Bronchial epithelial cell (primary cell): Measurements from ENCODE around the gene GABARAP. TPM values are rescaled to one million over a fixed set of nuclear protein-coding genes. Genes with fewer than 3 reads are reported as not detected.
"Not testable (repeated sequence)": the region's sequence is repeated elsewhere in the genome, so short reads cannot be mapped to it uniquely, and the experiment has no call there.

ENCODE experiments used
- DNase-seq: peaks from one replicate; pipeline ENCODE4 v3.0.0-alpha.2; 2010; ENCODE audit warnings: low read depth
- FAIRE-seq: peaks from 2 replicates; lab custom pipeline; 2011; peaks lifted over from hg19 to GRCh38; lab: Jason Lieb, UNC
- H3K27me3 ChIP-seq: 2 replicates; pipeline ENCODE4 v1.5.1; 2011; ENCODE audit warnings: low read length; ENCODE audit not compliant: control insufficient read depth, insufficient read depth
- H3K36me3 ChIP-seq: 2 replicates; pipeline ENCODE4 v1.5.1; 2011; ENCODE audit warnings: low read length; ENCODE audit not compliant: control insufficient read depth, insufficient read depth
- H3K4me3 ChIP-seq: 2 replicates; pipeline ENCODE4 v1.5.1; 2011; ENCODE audit warnings: mild to moderate bottlenecking, low read depth, low read length, control low read depth
- CTCF ChIP-seq: IDR thresholded peaks from 2 replicates; pipeline ENCODE4 v1.5.1; 2011; ENCODE audit warnings: mild to moderate bottlenecking, moderate library complexity, low read length, control low read depth, inconsistent platforms; ENCODE audit not compliant: insufficient read depth, severe bottlenecking
- total RNA-seq: library from RNA; depleted of rRNA; stranded (reverse); fragments of >200 nt; gene quantifications from 2 replicates; pipeline ENCODE4 v1.2.1, GENCODE V29; 2014

GABARAP gene
- total RNA-seq, 1 donor from 2014 or later: 50.8 TPM

DNA sequence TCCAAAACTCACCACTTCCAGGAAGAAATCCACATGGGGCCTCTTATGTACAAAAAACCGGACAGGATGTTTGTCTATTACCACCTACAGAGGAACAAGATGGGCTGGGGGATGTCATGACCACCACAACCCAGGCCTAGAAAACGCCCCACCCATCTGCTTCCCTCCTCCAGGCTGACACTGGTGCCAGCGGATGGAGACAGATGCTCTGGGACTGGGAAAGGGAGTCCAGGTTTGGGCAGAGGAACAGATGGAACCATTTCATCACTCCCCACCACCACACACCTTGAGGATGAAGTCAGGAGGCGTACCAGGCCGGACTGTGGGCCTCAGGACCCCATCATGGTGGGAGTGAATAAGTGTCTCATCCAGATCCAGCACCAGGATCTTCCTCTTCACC lies 4.5 kb upstream of the GABARAP start:
- FAIRE-seq: peak; percentile 43
- TF ChIP-seq CTCF: no peak
- DNase-seq: no peak
- no peaks in the 10 kb centered on the region for H3K27me3 ChIP-seq
- H3K4me3 ChIP-seq: no peak overlapping the region
- H3K36me3 ChIP-seq: peaks cover 6% of the 10 kb centered on the region

DNA sequence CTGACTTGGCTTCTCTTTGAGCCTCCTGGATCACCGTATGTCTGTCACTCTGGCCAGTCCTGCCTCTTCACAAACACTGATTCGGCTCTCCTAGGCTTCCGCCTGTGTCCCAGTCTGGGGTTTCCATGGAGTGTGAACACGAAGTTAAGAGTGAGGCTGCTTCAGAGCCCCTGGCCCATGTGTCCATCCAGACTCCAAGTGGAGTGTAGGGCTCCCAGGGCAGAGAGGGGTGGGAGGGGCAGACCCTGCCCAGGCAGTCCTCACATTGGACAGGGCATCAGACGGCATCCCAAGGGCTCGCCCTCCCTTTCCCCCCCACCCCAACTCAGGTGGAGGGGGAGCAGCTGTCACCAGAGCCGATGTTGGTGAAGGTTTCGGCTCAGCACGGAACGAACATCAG lies 1.6 kb upstream of the GABARAP start:
- peaks cover 15% of the 10 kb centered on the region for H3K36me3 ChIP-seq
- FAIRE-seq, DNase-seq, H3K27me3 ChIP-seq, H3K4me3 ChIP-seq: not testable (repeated sequence)

- peaks cover 15% of the 10 kb centered on the region for H3K36me3 ChIP-seq
- no peaks in the 10 kb centered on the region for H3K27me3 ChIP-seq
- H3K4me3 ChIP-seq: peak overlapping the region; percentile 80
- FAIRE-seq: no peak
- no peak for DNase-seq
- no peak for TF ChIP-seq CTCF
These were observed 1.1 kb upstream of the GABARAP start for GRCh38 chr17:7243453-7243729.

GRCh38 chr17:7242717-7243452 lies 636 bp upstream of the GABARAP start:
- H3K27me3 ChIP-seq: no peaks in the 10 kb centered on the region
- DNase-seq: peak; percentile 82

GRCh38 chr17:7241090-7241733 lies 1.0 kb downstream of the GABARAP start:
- Histone ChIP-seq H3K27me3 (no peaks in the 10 kb centered on the region), H3K36me3 (peaks cover 17% of the 10 kb centered on the region), H3K4me3 (peak overlapping the region; percentile 80)
- DNase-seq (no peak), FAIRE-seq (peak; percentile 75)
- no peak for TF ChIP-seq CTCF

More at GRCh38 chr17:7242717-7243452, 636 bp upstream of the GABARAP start:
- Histone ChIP-seq H3K4me3 (peak overlapping the region; percentile 80), H3K36me3 (peaks cover 15% of the 10 kb centered on the region)
- TF ChIP-seq CTCF: no peak
- FAIRE-seq: no peak

DNA sequence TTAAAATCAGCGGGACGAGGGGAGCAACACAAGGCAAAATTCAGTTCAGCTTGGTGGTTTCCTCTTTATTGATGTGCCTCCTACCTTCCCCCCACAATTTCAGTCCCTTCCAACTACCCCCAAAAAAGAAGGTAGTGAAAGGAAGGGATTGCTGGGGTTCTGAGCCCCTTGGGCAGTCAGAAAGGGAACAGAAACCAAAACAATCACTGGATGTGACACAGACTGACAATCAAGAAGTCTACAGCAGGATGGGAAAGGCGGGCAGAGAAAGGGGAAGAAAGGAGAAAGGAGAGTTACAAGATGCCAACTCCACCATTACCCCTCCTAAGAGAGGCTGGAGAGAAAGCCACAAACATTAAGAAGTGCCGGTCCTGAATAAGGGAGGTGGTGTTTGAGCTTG lies 1.9 kb downstream of the GABARAP start:
- no peak for DNase-seq
- H3K36me3 ChIP-seq: peaks cover 18% of the 10 kb centered on the region
- TF ChIP-seq CTCF: no peak
- no peak overlapping the region for H3K4me3 ChIP-seq
- FAIRE-seq: peak; percentile 36
- no peaks in the 10 kb centered on the region for H3K27me3 ChIP-seq
